Endothelial cell of umbilical vein (primary cell): ENCODE measurements around the gene CDH23. TPM values are rescaled to one million over a fixed set of nuclear protein-coding genes. Genes with fewer than 3 reads are reported as not detected.

Source experiments
- BruUV-seq: library from RNA; stranded (reverse); fragments of 400-500 nt; replicated peaks from 2 replicates; lab custom pipeline; 2021; lab: Mats Ljungman, UMichigan
- CTCF ChIA-PET: fragments of 300-600, 350-600 bp; sonication (Branson Sonifier 250); formaldehyde crosslinking; loops from one replicate; lab custom pipeline; 2021; ENCODE audit warnings: antibody characterized with exemption, inconsistent platforms; lab: Charles Lee
- POLR2A ChIA-PET: fragments of 300-600, 350-600 bp; sonication (Branson Sonifier 250); formaldehyde crosslinking; loops from one replicate; lab custom pipeline; 2021; ENCODE audit warnings: antibody characterized with exemption, inconsistent platforms; lab: Charles Lee
- DNase-seq: peaks from one replicate; pipeline ENCODE4 v3.0.0-alpha.2; 2011; ENCODE audit warnings: low read depth, low spot score
- FAIRE-seq: peaks from 2 replicates; lab custom pipeline; 2011; peaks lifted over from hg19 to GRCh38; lab: Jason Lieb, UNC
- H2AFZ ChIP-seq: 2 replicates; pipeline ENCODE4 v1.6.0; 2012; ENCODE audit warnings: low read depth, low read length, control low read depth, inconsistent platforms
- H3K27ac ChIP-seq: 2 replicates; pipeline ENCODE4 v1.5.1; 2011; ENCODE audit warnings: low read depth, mild to moderate bottlenecking, control low read depth, low read length, moderate library complexity; ENCODE audit not compliant: insufficient read depth
- H3K27me3 ChIP-seq, 2 experiments: 2 replicates each; pipeline versions ENCODE4 v1.6.0 to v1.6.1; 2011; ENCODE audit warnings: low read length in 2 of 2, mixed read lengths in 1 of 2; ENCODE audit not compliant: control insufficient read depth in 2 of 2, insufficient read depth in 2 of 2
- H3K36me3 ChIP-seq, 2 experiments: 2 replicates in 1 of 2; 3 replicates in 1 of 2; pipeline ENCODE4 v1.5.1; 2011; ENCODE audit warnings: low read length in 2 of 2, mild to moderate bottlenecking in 1 of 2, moderate library complexity in 1 of 2; ENCODE audit not compliant: control insufficient read depth in 2 of 2, insufficient read depth in 2 of 2; ENCODE audit errors: extremely low read depth in 1 of 2
- H3K4me1 ChIP-seq: 3 replicates; pipeline ENCODE4 v1.5.1; 2011; ENCODE audit warnings: mild to moderate bottlenecking, low read length; ENCODE audit not compliant: control insufficient read depth, insufficient read depth; ENCODE audit errors: extremely low read depth
- H3K4me2 ChIP-seq: 2 replicates; pipeline ENCODE4 v1.6.1; 2011; ENCODE audit warnings: low read length, control low read depth, mixed read lengths; ENCODE audit not compliant: insufficient read depth
- H3K4me3 ChIP-seq, 3 experiments: fragments of 200-600 bp in 1 of 3; sonication (generic), shearing (Covaris generic) in 1 of 3; replicated peaks in 1 of 3; 2 replicates each; pipeline ENCODE4 v1.5.1; 2011 to 2016; ENCODE audit warnings: control low read depth in 3 of 3, low read length in 3 of 3, mild to moderate bottlenecking in 2 of 3, inconsistent platforms in 1 of 3, low read depth in 1 of 3, moderate library complexity in 1 of 3; ENCODE audit not compliant: insufficient read depth in 1 of 3
- H3K79me2 ChIP-seq: 2 replicates; pipeline ENCODE4 v1.6.0; 2012; ENCODE audit warnings: low read length, inconsistent platforms; ENCODE audit not compliant: control insufficient read depth, insufficient read depth
- H3K9ac ChIP-seq: replicated peaks from 2 replicates; pipeline ENCODE3; 2011; ENCODE audit warnings: low read length, control low read depth; ENCODE audit not compliant: insufficient read depth; ENCODE audit errors: extremely low read depth
- H3K9me1 ChIP-seq: replicated peaks from 3 replicates; pipeline ENCODE4 v1.6.0; 2011; ENCODE audit warnings: mild to moderate bottlenecking, low read length; ENCODE audit not compliant: control insufficient read depth, insufficient read depth; ENCODE audit errors: extremely low read depth
- H3K9me3 ChIP-seq: replicated peaks from 2 replicates; pipeline ENCODE4 v1.5.1; 2012; ENCODE audit warnings: low read length, inconsistent platforms; ENCODE audit not compliant: control insufficient read depth, insufficient read depth
- H4K20me1 ChIP-seq: replicated peaks from 2 replicates; pipeline ENCODE3; 2011; ENCODE audit warnings: mild to moderate bottlenecking, low read length; ENCODE audit not compliant: control insufficient read depth, insufficient read depth; ENCODE audit errors: extremely low read depth
- CTCF ChIP-seq, 2 donors: IDR thresholded peaks; 1 replicate in 1 of 2; 2 replicates in 1 of 2; pipeline ENCODE4 v1.5.1; 2011; ENCODE audit warnings: low read length in 2 of 2, mild to moderate bottlenecking in 2 of 2, moderate library complexity in 2 of 2, control low read depth in 1 of 2, inconsistent platforms in 1 of 2, low read depth in 1 of 2; ENCODE audit not compliant: insufficient read depth in 1 of 2; ENCODE audit errors: extremely low read depth in 1 of 2
- EZH2 ChIP-seq: IDR thresholded peaks from 2 replicates; pipeline ENCODE4 v1.6.1; 2012; ENCODE audit warnings: borderline replicate concordance, low read depth, mild to moderate bottlenecking, moderate library complexity, low read length, inconsistent platforms; ENCODE audit not compliant: severe bottlenecking
- FOS ChIP-seq: IDR thresholded peaks from 2 replicates; pipeline ENCODE4 v1.6.1; 2011; ENCODE audit warnings: mild to moderate bottlenecking, low read length, moderate library complexity, borderline replicate concordance; ENCODE audit not compliant: insufficient read depth
- GATA2 ChIP-seq: IDR thresholded peaks from 2 replicates; pipeline ENCODE4 v1.7.0; 2011; ENCODE audit warnings: low read depth, mild to moderate bottlenecking, moderate library complexity, mixed read lengths, low read length; ENCODE audit not compliant: insufficient read length, insufficient read depth
- JUN ChIP-seq: IDR thresholded peaks from 2 replicates; pipeline ENCODE4 v1.6.1; 2011; ENCODE audit warnings: borderline replicate concordance, low read depth; ENCODE audit not compliant: insufficient read length, insufficient read depth
- MAX ChIP-seq: IDR thresholded peaks from 2 replicates; pipeline ENCODE4 v1.6.1; 2011; ENCODE audit not compliant: insufficient read depth, insufficient read length
- MYC ChIP-seq: IDR thresholded peaks from one replicate; pipeline ENCODE4 v1.6.1; 2011; ENCODE audit warnings: mild to moderate bottlenecking, low read depth, low read length
- POLR2A ChIP-seq: IDR thresholded peaks from 2 replicates; pipeline ENCODE4 v1.6.1; 2012; ENCODE audit warnings: low read depth, mild to moderate bottlenecking, control low read depth, low read length
- POLR2AphosphoS5 ChIP-seq: IDR thresholded peaks from 2 replicates; pipeline ENCODE4 v1.6.1; 2012; ENCODE audit warnings: low read depth, mild to moderate bottlenecking, control low read depth, low read length, moderate library complexity; ENCODE audit not compliant: insufficient read depth
- dilution Hi-C: fragments of 300-500 bp; cut with MboI; formaldehyde crosslinking; loops from one replicate; pipeline ENCODE4 v1.15.0; 2019; ENCODE audit warnings: low sequenced_read_pairs; ENCODE audit not compliant: extremely low pct_ligation_motif_present
- intact Hi-C: fragments of 100-400 bp; cut with micrococcal nuclease; formaldehyde crosslinking; loops from one replicate; pipeline ENCODE4 v1.10.0; 2022
- polyA plus RNA-seq, 4 experiments: library from polyadenylated mRNA; depleted of rRNA in 3 of 4; stranded (reverse) in 3 of 4; unstranded in 1 of 4; fragments of >200 nt; gene quantifications; 2 replicates each; pipeline versions ENCODE4 v1.2.1 to v1.2.3, GENCODE V29; 2011 to 2012; ENCODE audit warnings: missing spikeins in 1 of 4
- total RNA-seq: library from RNA; stranded (reverse); gene quantifications from 2 replicates; pipeline ENCODE4 v1.2.3, GENCODE V29; 2021

CDH23 gene
- total and polyA plus RNA-seq, 2 donors (not counting 3 experiments of a cell fraction or from before 2014, with no cell fraction given) = not detected

DNA sequence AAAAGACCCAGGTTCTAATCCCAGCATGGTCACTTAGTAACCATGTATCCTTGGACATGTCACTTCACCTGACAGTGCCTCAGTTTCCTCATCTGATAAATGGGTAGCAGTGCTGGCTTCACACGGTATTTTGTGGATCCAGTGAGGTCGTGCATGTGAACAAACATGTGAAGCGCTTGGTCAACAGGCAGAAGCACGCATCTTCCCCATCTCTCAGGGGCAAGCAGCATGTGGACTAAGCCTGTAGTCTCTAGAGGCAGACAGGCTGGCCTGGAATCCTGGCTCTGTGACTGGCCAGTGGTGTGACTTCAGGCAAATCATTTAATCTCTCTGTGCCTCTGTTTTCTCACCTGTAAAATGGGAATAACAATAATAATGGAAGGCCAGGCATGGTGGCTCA, 207.0 kb downstream of the CDH23 start:
- H4K20me1 ChIP-seq = no peaks in the 10 kb centered on the region
- POLR2A ChIA-PET = no interaction called here
- dilution Hi-C loops = no loop called here
- H3K9me3 ChIP-seq = no peaks in the 10 kb centered on the region
- H3K27me3 ChIP-seq = peaks cover 0 to 4% of the 10 kb centered on the region in 2 experiments
- no peaks in the 10 kb centered on the region for H3K79me2 ChIP-seq
- CTCF ChIA-PET = no interaction called here
- DNase-seq (no peak), FAIRE-seq (no peak)
- no peaks in the 10 kb centered on the region for H3K9me1 ChIP-seq
- no peak for TF ChIP-seq EZH2
- no peak for TF ChIP-seq CTCF (IDR thresholded peaks at IDR 0.05; ENCODE audit: extremely low read depth in 1 of 2, insufficient read depth in 1 of 2, low read depth in 1 of 2, low read length in 2 of 2)
- no peak for TF ChIP-seq MYC
- TF ChIP-seq FOS = no peak
- no peak for TF ChIP-seq POLR2AphosphoS5
- no peak for TF ChIP-seq MAX
- no peak for TF ChIP-seq JUN
- TF ChIP-seq POLR2A = no peak
- TF ChIP-seq GATA2 = no peak
- H3K36me3 ChIP-seq = no peaks in the 10 kb centered on the region
- intact Hi-C loops = no loop called here
- no peak overlapping the region for H3K27ac ChIP-seq
- BruUV-seq = no TSS peak
- H3K4me2 ChIP-seq = no peak overlapping the region
- no peak overlapping the region for H2AFZ ChIP-seq
- peaks cover 10% of the 10 kb centered on the region for H3K4me1 ChIP-seq
- no peak overlapping the region for H3K4me3 ChIP-seq
- no peak overlapping the region for H3K9ac ChIP-seq
